GM23338 (cell line): Measurements from ENCODE around the gene TTC1. TPM values are rescaled to one million over a fixed set of nuclear protein-coding genes. Genes with fewer than 3 reads are reported as not detected.

Experiments used
- ATAC-seq: fragments of 200-7000 bp; cut with Tn5 transposase; 3 replicates; pipeline ENCODE4 v1.9.1; 2020
- DNase-seq: peaks from one replicate; pipeline ENCODE4 v3.0.0-alpha.2; 2015; ENCODE audit warnings: low spot score
- H2AFZ ChIP-seq: fragments of 200-600 bp; sonication (generic); 2 replicates; pipeline ENCODE4 v1.8.0; 2016; ENCODE audit warnings: antibody characterized with exemption, mild to moderate bottlenecking, moderate library complexity
- H3F3A ChIP-seq: fragments of 200-600 bp; sonication (generic); replicated peaks from 2 replicates; pipeline ENCODE4 v1.8.0; 2017; ENCODE audit warnings: antibody characterized with exemption, mixed run types, low read depth
- H3K27ac ChIP-seq: fragments of 200-600 bp; sonication (generic); 2 replicates; pipeline ENCODE4 v1.6.1; 2016; ENCODE audit warnings: low read depth
- H3K27me3 ChIP-seq: fragments of 200-600 bp; sonication (generic); 2 replicates; pipeline ENCODE4 v1.8.0; 2016; ENCODE audit warnings: mild to moderate bottlenecking, mixed run types, moderate library complexity; ENCODE audit not compliant: insufficient read depth
- H3K36me3 ChIP-seq: fragments of 200-600 bp; sonication (generic); 2 replicates; pipeline ENCODE4 v1.8.0; 2016; ENCODE audit warnings: mild to moderate bottlenecking; ENCODE audit not compliant: insufficient read depth
- H3K4me1 ChIP-seq: fragments of 200-600 bp; sonication (generic); 2 replicates; pipeline ENCODE4 v1.8.0; 2016; ENCODE audit warnings: mild to moderate bottlenecking, moderate library complexity; ENCODE audit not compliant: insufficient read depth
- H3K4me2 ChIP-seq: fragments of 200-600 bp; sonication (generic); 2 replicates; pipeline ENCODE4 v1.7.1; 2017; ENCODE audit warnings: mixed run types
- H3K4me3 ChIP-seq: fragments of 200-600 bp; sonication (generic); 2 replicates; pipeline ENCODE4 v1.6.1; 2016; ENCODE audit warnings: mixed run types
- H3K79me2 ChIP-seq: fragments of 200-600 bp; sonication (generic); replicated peaks from 2 replicates; pipeline ENCODE4 v1.8.0; 2017; ENCODE audit warnings: mild to moderate bottlenecking; ENCODE audit not compliant: insufficient read depth
- H3K9me2 ChIP-seq: fragments of 200-600 bp; sonication (generic); 2 replicates; pipeline ENCODE4 v1.8.0; 2017; ENCODE audit not compliant: insufficient read depth
- H4K20me1 ChIP-seq: fragments of 200-600 bp; sonication (generic); replicated peaks from 2 replicates; pipeline ENCODE4 v1.8.0; 2017; ENCODE audit warnings: mild to moderate bottlenecking; ENCODE audit not compliant: insufficient read depth
- H3K27ac Mint-ChIP-seq: 2 replicates; pipeline ENCODE4 v1.8.0; 2020; ENCODE audit warnings: inconsistent platforms, mild to moderate bottlenecking, moderate library complexity, mixed read lengths
- H3K27me3 Mint-ChIP-seq: 3 replicates; pipeline ENCODE4 v1.8.0; 2022; ENCODE audit warnings: low read depth, mild to moderate bottlenecking, moderate library complexity, mixed read lengths, inconsistent platforms; ENCODE audit not compliant: insufficient read depth, poor library complexity
- H3K36me3 Mint-ChIP-seq: 3 replicates; pipeline ENCODE4 v1.8.0; 2021; ENCODE audit warnings: low read depth, mild to moderate bottlenecking, inconsistent platforms, moderate library complexity, mixed read lengths
- H3K4me1 Mint-ChIP-seq: 3 replicates; pipeline ENCODE4 v1.8.0; 2020; ENCODE audit warnings: mild to moderate bottlenecking, inconsistent platforms, mixed read lengths
- H3K4me3 Mint-ChIP-seq: 3 replicates; pipeline ENCODE4 v1.8.0; 2021; ENCODE audit warnings: moderate library complexity, mild to moderate bottlenecking, inconsistent platforms, mixed read lengths
- H3K9me3 Mint-ChIP-seq: 3 replicates; pipeline ENCODE4 v1.8.0; 2020; ENCODE audit warnings: moderate library complexity, mild to moderate bottlenecking, inconsistent platforms, mixed read lengths
- CREB1 ChIP-seq: fragments of 250-450 bp; sonication (Bioruptor Pico); IDR thresholded peaks from 2 replicates; pipeline ENCODE4 v1.5.0; 2020; ENCODE audit warnings: low read depth, mild to moderate bottlenecking, moderate library complexity
- CTCF ChIP-seq, 2 experiments: fragments of 200-600 bp in 1 of 2; sonication (generic) in 1 of 2; conservative IDR thresholded peaks; 2 replicates each; pipeline versions ENCODE4 v1.5.1 to v1.6.1; 2016 to 2017; ENCODE audit warnings: antibody characterized with exemption in 2 of 2, low read depth in 2 of 2, mild to moderate bottlenecking in 2 of 2, moderate library complexity in 1 of 2
- ETS1 ChIP-seq: IDR thresholded peaks from 2 replicates; pipeline ENCODE4 v1.6.1; 2016; ENCODE audit warnings: antibody characterized with exemption
- EZH2 ChIP-seq: fragments of 200-600 bp; sonication (generic); IDR thresholded peaks from one replicate; pipeline ENCODE4 v1.8.0; 2017; ENCODE audit warnings: antibody characterized with exemption, mild to moderate bottlenecking, low read depth; ENCODE audit not compliant: unreplicated experiment
- EZH2phosphoT487 ChIP-seq: fragments of 200-600 bp; sonication (generic); IDR thresholded peaks from one replicate; pipeline ENCODE4 v1.8.1; 2018; ENCODE audit warnings: antibody characterized with exemption; ENCODE audit not compliant: unreplicated experiment
- JUNB ChIP-seq: IDR thresholded peaks from one replicate; pipeline ENCODE4 v1.6.1; 2016; ENCODE audit warnings: antibody characterized with exemption; ENCODE audit not compliant: unreplicated experiment
- NANOG ChIP-seq: IDR thresholded peaks from 2 replicates; pipeline ENCODE4 v1.6.1; 2016; ENCODE audit warnings: antibody characterized with exemption, borderline replicate concordance
- POLR2AphosphoS5 ChIP-seq: IDR thresholded peaks from 2 replicates; pipeline ENCODE4 v1.6.1; 2016; ENCODE audit warnings: antibody characterized with exemption, low read depth
- REST ChIP-seq: IDR thresholded peaks from one replicate; pipeline ENCODE4 v1.6.1; 2018; ENCODE audit warnings: antibody characterized with exemption; ENCODE audit not compliant: unreplicated experiment
- STAT1 ChIP-seq: IDR thresholded peaks from one replicate; pipeline ENCODE4 v1.6.1; 2016; ENCODE audit warnings: antibody characterized with exemption; ENCODE audit not compliant: unreplicated experiment
- ZNF114 ChIP-seq: fragments of 250-450 bp; sonication (Bioruptor Pico); IDR thresholded peaks from 2 replicates; pipeline ENCODE4 v1.5.0; 2020; ENCODE audit warnings: mild to moderate bottlenecking, moderate library complexity
- ZNF331 ChIP-seq: fragments of 250-450 bp; sonication (Bioruptor Pico); IDR thresholded peaks from 2 replicates; pipeline ENCODE4 v1.5.0; 2020; ENCODE audit warnings: low read depth, mild to moderate bottlenecking, moderate library complexity
- ZNF462 ChIP-seq: fragments of 250-450 bp; sonication (Bioruptor Pico); IDR thresholded peaks from 2 replicates; pipeline ENCODE4 v1.5.0; 2020; ENCODE audit warnings: mild to moderate bottlenecking, moderate library complexity
- polyA plus RNA-seq: library from polyadenylated mRNA; unstranded; fragments of >200 nt; fragmentation: Nextera tagmentation; extraction: Ambion mirVana; gene quantifications from 2 replicates; pipeline ENCODE4 v1.2.1, GENCODE V29; 2016
- total RNA-seq: library from RNA; depleted of rRNA; stranded (reverse); fragments of >200 nt; shearing (Covaris generic); gene quantifications from 2 replicates; pipeline ENCODE4 v1.2.3, GENCODE V29; 2014

Gene TTC1
- total and polyA plus RNA-seq, 2 experiments from 2014 or later, result 48.9 to 131 TPM

GRCh38 chr5:159976921-159977320 is 32.0 kb upstream of the TTC1 start:
- Mint-ChIP-seq H3K4me1 (peaks cover 6% of the 10 kb centered on the region), H3K27ac (no peak overlapping the region), H3K9me3 (no peaks in the 10 kb centered on the region), H3K4me3 (no peak overlapping the region), H3K36me3 (no peaks in the 10 kb centered on the region), H3K27me3 (peaks cover 26% of the 10 kb centered on the region)
- Histone ChIP-seq H4K20me1 (no peaks in the 10 kb centered on the region), H3K4me2 (no peak overlapping the region), H3K36me3 (no peaks in the 10 kb centered on the region), H3K9me2 (no peaks in the 10 kb centered on the region), H3K79me2 (no peaks in the 10 kb centered on the region), H3K4me3 (no peak overlapping the region), H3K27ac (no peak overlapping the region), H3K4me1 (peaks cover 8% of the 10 kb centered on the region), H3K27me3 (peaks cover 28% of the 10 kb centered on the region), H3F3A (no peaks in the 10 kb centered on the region; the same call in 1 of the 2 replicates), H2AFZ (no peak overlapping the region)
- ATAC-seq (no peak), DNase-seq (no peak)
- TF ChIP-seq STAT1 (no peak), EZH2phosphoT487 (no peak), NANOG (no peak), REST (no peak), CTCF (conservative IDR thresholded peaks at IDR 0.05; ENCODE audit: low read depth in 2 of 2) (no peak), POLR2AphosphoS5 (no peak), ZNF462 (CRISPR knock-in tag) (no peak), ZNF331 (no peak), EZH2 (no peak), JUNB (no peak), ETS1 (no peak), ZNF114 (no peak), CREB1 (CRISPR knock-in tag) (no peak)
